ENCODE results near the gene RAB11FIP5. TPM values are rescaled to one million over a fixed set of nuclear protein-coding genes. Genes with fewer than 3 reads are reported as not detected.
A peak's percentile ranks its signal among the peaks of the same experiment; 100 is the strongest.

The RAB11FIP5 gene
- total and polyA plus RNA-seq, 4 donors: 10.0 to 23.8 (median 11.8) TPM

GRCh38 chr2:73074110-73075069 is 38.4 kb downstream of the RAB11FIP5 start:
- no peak for TF ChIP-seq CTCF (IDR thresholded peaks at IDR 0.05; ENCODE audit: control extremely low read depth, extremely low read depth)
- no peaks in the 10 kb centered on the region for H3K27me3 ChIP-seq (ENCODE audit: control insufficient read depth in 3 of 3, insufficient read depth in 3 of 3, low read length in 2 of 3)
- H3K4me3 ChIP-seq: no peak overlapping the region
- ATAC-seq (ENCODE audit: insufficient read depth, low FRiP score) (no peak), DNase-seq (no peak)
- H3K4me1 ChIP-seq (ENCODE audit: control insufficient read depth in 5 of 5, insufficient read depth in 5 of 5, low read length in 5 of 5): peaks cover 0 to 17% (median 6%) of the 10 kb centered on the region in 5 donors
- peaks cover 0 to 14% (median 0%) of the 10 kb centered on the region in 4 donors for H3K36me3 ChIP-seq (ENCODE audit: control insufficient read depth in 4 of 4, insufficient read depth in 4 of 4, low read length in 4 of 4)
- WGBS, 2 donors: 88 to 89% methylated on average over 13 of the region's 13 CpGs
- H3K27ac ChIP-seq (ENCODE audit: low read depth in 1 of 2, low read length in 1 of 2): no peak overlapping the region
- H3K9ac ChIP-seq (ENCODE audit: insufficient read depth in 1 of 2, low read length in 2 of 2): no peak overlapping the region
- H3K9me3 ChIP-seq (ENCODE audit: control insufficient read depth in 4 of 4, insufficient read depth in 3 of 4, low read length in 3 of 4): no peaks in the 10 kb centered on the region

DNA sequence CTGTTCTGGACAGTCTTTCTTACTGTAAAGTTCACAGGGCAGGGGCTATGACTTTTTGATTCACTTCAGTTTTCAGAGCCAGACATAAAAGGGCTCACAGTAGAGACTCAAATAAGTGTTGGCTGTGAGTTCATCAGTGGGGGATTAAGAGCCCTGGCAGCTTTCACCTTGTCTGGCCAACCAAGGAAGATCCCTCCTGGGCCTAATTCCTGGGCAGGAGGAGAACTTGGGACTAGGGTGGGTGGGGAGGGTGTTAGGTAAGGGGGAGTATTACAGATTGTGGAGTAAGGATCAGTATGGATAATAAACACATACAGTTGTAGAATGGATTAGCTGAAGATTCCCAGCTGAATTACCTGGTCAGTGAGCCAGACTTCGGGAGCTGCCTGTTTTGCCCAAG is 40.3 kb downstream of the RAB11FIP5 start:
- DNase-seq (no peak), ATAC-seq (ENCODE audit: insufficient read depth, low FRiP score) (no peak)
- Histone ChIP-seq H3K4me3 (no peak overlapping the region), H3K27ac (ENCODE audit: low read depth in 1 of 2, low read length in 1 of 2) (peak overlapping the region in 1 of 2 donors; percentile 99), H3K36me3 (ENCODE audit: control insufficient read depth in 4 of 4, insufficient read depth in 4 of 4, low read length in 4 of 4) (peaks cover 0 to 12% (median 0%) of the 10 kb centered on the region in 4 donors), H3K9ac (ENCODE audit: insufficient read depth in 1 of 2, low read length in 2 of 2) (peak overlapping the region in 1 of 2 donors; percentile 67), H3K9me3 (ENCODE audit: control insufficient read depth in 4 of 4, insufficient read depth in 3 of 4, low read length in 3 of 4) (no peaks in the 10 kb centered on the region), H3K27me3 (ENCODE audit: control insufficient read depth in 3 of 3, insufficient read depth in 3 of 3, low read length in 2 of 3) (no peaks in the 10 kb centered on the region), H3K4me1 (ENCODE audit: control insufficient read depth in 5 of 5, insufficient read depth in 5 of 5, low read length in 5 of 5) (peaks cover 0 to 26% (median 13%) of the 10 kb centered on the region in 5 donors)
- no peak for TF ChIP-seq CTCF (IDR thresholded peaks at IDR 0.05; ENCODE audit: control extremely low read depth, extremely low read depth)
- WGBS, 2 donors: 95 to 97% methylated on average over 1 of the region's 1 CpG

DNA sequence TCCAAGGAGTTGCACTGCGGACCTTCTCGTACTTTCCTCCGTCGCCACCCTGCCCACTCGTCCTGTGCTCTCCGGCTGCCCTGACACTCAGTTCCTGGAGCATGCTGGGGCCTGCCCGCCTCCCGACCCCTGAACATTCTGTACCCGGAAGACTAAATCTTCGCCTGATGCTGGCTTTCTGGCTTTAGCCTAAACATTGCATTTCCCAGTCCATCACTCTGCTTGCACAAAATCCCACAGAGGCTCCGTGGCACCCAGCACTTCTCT is 40.7 kb downstream of the RAB11FIP5 start:
- ATAC-seq (ENCODE audit: insufficient read depth, low FRiP score) (no peak), DNase-seq (peak in 2 of 3 donors; percentile 59 to 67)
- H3K27ac ChIP-seq (ENCODE audit: low read depth in 1 of 2, low read length in 1 of 2): peak overlapping the region; percentile 90 to 99
- peaks cover 0 to 26% (median 13%) of the 10 kb centered on the region in 5 donors for H3K4me1 ChIP-seq (ENCODE audit: control insufficient read depth in 5 of 5, insufficient read depth in 5 of 5, low read length in 5 of 5)
- no peaks in the 10 kb centered on the region for H3K9me3 ChIP-seq (ENCODE audit: control insufficient read depth in 4 of 4, insufficient read depth in 3 of 4, low read length in 3 of 4)
- WGBS, 2 donors: 10 to 11% methylated on average over 11 of the region's 11 CpGs
- no peaks in the 10 kb centered on the region for H3K27me3 ChIP-seq (ENCODE audit: control insufficient read depth in 3 of 3, insufficient read depth in 3 of 3, low read length in 2 of 3)
- peak overlapping the region; percentile 62 for H3K4me3 ChIP-seq
- H3K36me3 ChIP-seq (ENCODE audit: control insufficient read depth in 4 of 4, insufficient read depth in 4 of 4, low read length in 4 of 4): peaks cover 0 to 12% (median 0%) of the 10 kb centered on the region in 4 donors
- TF ChIP-seq CTCF (IDR thresholded peaks at IDR 0.05; ENCODE audit: control extremely low read depth, extremely low read depth): no peak
- peak overlapping the region; percentile 26 to 67 for H3K9ac ChIP-seq (ENCODE audit: insufficient read depth in 1 of 2, low read length in 2 of 2)

Measured in lung (tissue), 12 donors.